ENCODE data around the gene GAK.

DNA sequence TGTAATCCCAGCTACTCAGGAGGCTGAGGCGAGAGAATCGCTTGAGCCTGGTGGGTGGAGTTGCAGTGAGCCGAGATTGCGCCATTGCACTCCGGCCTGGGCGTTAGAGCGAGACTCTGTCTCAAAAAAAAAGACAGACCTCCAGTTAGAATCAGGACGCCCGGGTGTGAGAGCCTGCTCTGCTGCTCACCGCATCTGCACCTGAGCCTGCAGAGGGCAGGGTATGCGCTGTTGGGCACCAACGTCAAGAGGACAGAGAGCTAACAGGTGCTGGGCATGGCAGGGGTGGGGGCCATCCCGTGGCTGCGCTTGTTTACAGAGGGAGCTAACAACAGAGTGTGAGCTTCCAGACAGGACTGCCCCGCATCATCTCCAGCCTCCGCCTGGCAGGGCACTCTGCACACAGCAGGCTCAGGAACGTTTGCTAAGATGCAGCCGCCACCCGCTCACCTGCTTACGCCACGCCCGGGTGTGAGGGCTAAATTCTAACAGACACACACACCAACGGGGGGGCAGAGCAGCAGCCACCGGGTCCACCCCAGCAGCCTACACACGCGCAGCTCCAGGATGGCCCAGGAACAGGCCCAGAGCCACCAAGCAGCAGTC lies 56.2 kb downstream of the GAK start:
- no peak for TF ChIP-seq POLR2A (IDR thresholded peaks at IDR 0.05)
- TF ChIP-seq CTCF (IDR thresholded peaks at IDR 0.05 in 4 of 5, conservative IDR thresholded peaks at IDR 0.05 in 1 of 5) = no peak

All from gastrocnemius medialis (tissue), 4 donors.